Uterus (tissue), 4 donors: ENCODE measurements around the gene ZNF782. TPM values are rescaled to one million over a fixed set of nuclear protein-coding genes. Genes with fewer than 3 reads are reported as not detected.

Source experiments
- DNase-seq, 2 donors: peaks; one replicate each; pipeline ENCODE4 v3.0.0-alpha.2; 2019 to 2020
- H3K27ac ChIP-seq, 2 donors: fragments of 200-600 bp; sonication (generic); 1 replicate in 1 of 2; 2 replicates in 1 of 2; pipeline ENCODE4 v1.5.1; 2016 to 2018
- H3K27me3 ChIP-seq, 2 donors: fragments of 200-600 bp; sonication (generic); one replicate each; pipeline ENCODE4 v1.5.1; 2018 to 2019; ENCODE audit warnings: control low read depth in 1 of 2
- H3K36me3 ChIP-seq, 2 donors: fragments of 200-600 bp; sonication (generic); one replicate each; pipeline ENCODE4 v1.5.1; 2019; ENCODE audit warnings: control low read depth in 1 of 2
- H3K4me1 ChIP-seq, 2 donors: fragments of 200-600 bp; sonication (generic); one replicate each; pipeline ENCODE4 v1.5.1; 2018 to 2019; ENCODE audit warnings: control low read depth in 1 of 2
- H3K4me3 ChIP-seq, 2 donors: fragments of 200-600 bp; sonication (generic); 1 replicate in 1 of 2; 2 replicates in 1 of 2; pipeline ENCODE4 v1.5.1; 2018 to 2019; ENCODE audit warnings: mild to moderate bottlenecking in 1 of 2
- H3K9me3 ChIP-seq, 2 donors: fragments of 200-600 bp; sonication (generic); one replicate each; pipeline ENCODE4 v1.5.1; 2019; ENCODE audit warnings: control low read depth in 1 of 2
- CTCF ChIP-seq, 4 experiments: fragments of 200-600 bp in 2 of 4; fragments of 450-650 bp in 2 of 4; sonication (generic) in 2 of 4; IDR thresholded peaks; one replicate each; pipeline ENCODE4 v1.5.1; 2016 to 2019; ENCODE audit warnings: antibody characterized with exemption in 4 of 4, mild to moderate bottlenecking in 2 of 4, moderate library complexity in 1 of 4
- POLR2A ChIP-seq, 2 donors: fragments of 450-650 bp; IDR thresholded peaks; one replicate each; pipeline ENCODE4 v1.6.1; 2016; ENCODE audit warnings: antibody characterized with exemption in 2 of 2, mild to moderate bottlenecking in 1 of 2, moderate library complexity in 1 of 2
- intact Hi-C: fragments of 100-400 bp; cut with DNase I; formaldehyde crosslinking; loops from one replicate; pipeline ENCODE4 v1.15.1; 2023; ENCODE audit warnings: low total_unique reads
- total RNA-seq, 4 donors: library from RNA; depleted of rRNA in 3 of 4; stranded (reverse); fragments of >200 nt in 3 of 4; gene quantifications; one replicate each; pipeline versions ENCODE4 v1.1.0 to v1.2.4, GENCODE V29; 2014 to 2023
- donor health status: DM: yes; HTN: yes; CAD: no.

Gene ZNF782
- total RNA-seq, 4 donors from 2014 or later: 9.2 to 25.9 (median 19.1) TPM

GRCh38 chr9:96884443-96884842, 30.1 kb upstream of the ZNF782 start:
- Histone ChIP-seq H3K36me3 (no peaks in the 10 kb centered on the region), H3K4me3 (no peak overlapping the region), H3K4me1 (no peaks in the 10 kb centered on the region), H3K27me3 (no peaks in the 10 kb centered on the region), H3K27ac (no peak overlapping the region), H3K9me3 (peaks cover 0 to 4% of the 10 kb centered on the region in 2 donors)
- TF ChIP-seq CTCF (IDR thresholded peaks at IDR 0.05) (no peak), POLR2A (IDR thresholded peaks at IDR 0.05) (no peak)
- intact Hi-C loops: no loop called here
- no peak for DNase-seq

- DNase-seq: no peak
- TF ChIP-seq CTCF (IDR thresholded peaks at IDR 0.05): no peak
- no peak for TF ChIP-seq POLR2A (IDR thresholded peaks at IDR 0.05)
- H3K27me3 ChIP-seq: no peaks in the 10 kb centered on the region
- peaks cover 0 to 4% of the 10 kb centered on the region in 2 donors for H3K9me3 ChIP-seq
- H3K36me3 ChIP-seq: no peaks in the 10 kb centered on the region
- no peaks in the 10 kb centered on the region for H3K4me1 ChIP-seq
- no peak overlapping the region for H3K27ac ChIP-seq
- intact Hi-C loops: no loop called here
- H3K4me3 ChIP-seq: no peak overlapping the region
Observed at GRCh38 chr9:96883922-96884321, 29.6 kb upstream of the ZNF782 start.

- Histone ChIP-seq H3K9me3 (no peaks in the 10 kb centered on the region), H3K36me3 (no peaks in the 10 kb centered on the region), H3K27ac (no peak overlapping the region), H3K27me3 (peaks cover 7 to 32% of the 10 kb centered on the region in 2 donors), H3K4me3 (no peak overlapping the region), H3K4me1 (peaks cover 0 to 6% of the 10 kb centered on the region in 2 donors)
- TF ChIP-seq CTCF (IDR thresholded peaks at IDR 0.05) (no peak), POLR2A (IDR thresholded peaks at IDR 0.05) (no peak)
- intact Hi-C loops: no loop called here
- DNase-seq: no peak
Observed at GRCh38 chr9:96877269-96877668, 23.0 kb upstream of the ZNF782 start.

- H3K27ac ChIP-seq: no peak overlapping the region
Observed at GRCh38 chr9:96875461-96876142, 21.3 kb upstream of the ZNF782 start.

More at GRCh38 chr9:96875461-96876142, 21.3 kb upstream of the ZNF782 start:
- DNase-seq: no peak
- Histone ChIP-seq H3K27me3 (peaks cover 7 to 32% of the 10 kb centered on the region in 2 donors), H3K4me1 (peaks cover 0 to 6% of the 10 kb centered on the region in 2 donors), H3K4me3 (peak overlapping the region; percentile 3 to 18), H3K9me3 (no peaks in the 10 kb centered on the region), H3K36me3 (no peaks in the 10 kb centered on the region)
- TF ChIP-seq POLR2A (IDR thresholded peaks at IDR 0.05) (no peak), CTCF (IDR thresholded peaks at IDR 0.05) (no peak)
- intact Hi-C loops: no loop called here
